ENCODE results near the gene XYLT1. TPM values are rescaled to one million over a fixed set of nuclear protein-coding genes. Genes with fewer than 3 reads are reported as not detected.

The XYLT1 gene
- total and polyA plus RNA-seq, 2 of the 8 experiments (the other 6 are each of a cell fraction or from before 2014, with no cell fraction given) = 6.6 to 25.4 TPM

GRCh38 chr16:17335826-17336529 is 134.8 kb downstream of the XYLT1 start:
- no peaks in the 10 kb centered on the region for H3K27me3 ChIP-seq (replicated peaks in 1 of 4; ENCODE audit: control insufficient read depth in 3 of 4, extremely low read depth in 1 of 4, insufficient read depth in 3 of 4, low read length in 3 of 4)
- no peak overlapping the region for H3K4ac ChIP-seq (replicated peaks; ENCODE audit: insufficient read length, low read depth, low read length)
- H2AFZ ChIP-seq (ENCODE audit: low read length) = no peak overlapping the region
- 0 out of 2 replicates have a peak overlapping the region, but pooled peaks have one; percentile 23 for H2BK5ac ChIP-seq (ENCODE audit: low read depth, low read length)
- no peak overlapping the region for H2BK120ac ChIP-seq (replicated peaks; ENCODE audit: low read depth, low read length)
- no peak overlapping the region for H3K14ac ChIP-seq (ENCODE audit: insufficient read length)
- no peak overlapping the region for H3K4me2 ChIP-seq (ENCODE audit: insufficient read depth in 1 of 2, low read depth in 2 of 2, low read length in 2 of 2)
- H3K79me2 ChIP-seq (ENCODE audit: control insufficient read depth in 1 of 2, insufficient read depth in 2 of 2, low read length in 2 of 2) = peaks cover 0 to 2% of the 10 kb centered on the region in 2 experiments; a peak in 1 of 4 replicates
- no peak overlapping the region for H4K5ac ChIP-seq (ENCODE audit: insufficient read length, low read depth, low read length)
- no peak overlapping the region for H3K9ac ChIP-seq (replicated peaks in 1 of 4; ENCODE audit: extremely low read depth in 1 of 4, low read depth in 3 of 4, low read length in 3 of 4)
- H4K91ac ChIP-seq (replicated peaks; ENCODE audit: insufficient read length, low read length) = no peak overlapping the region
- H3K56ac ChIP-seq (replicated peaks; ENCODE audit: insufficient read length, low read depth, low read length) = no peak overlapping the region
- H3K9me3 ChIP-seq (ENCODE audit: insufficient read depth in 2 of 2, low read depth in 1 of 2, low read length in 1 of 2) = no peaks in the 10 kb centered on the region
- no peak overlapping the region for H3K23ac ChIP-seq (ENCODE audit: insufficient read length)
- no peaks in the 10 kb centered on the region for H3K36me3 ChIP-seq (ENCODE audit: control insufficient read depth in 2 of 4, insufficient read depth in 4 of 4, low read length in 3 of 4)
- no peak overlapping the region for H2BK12ac ChIP-seq (ENCODE audit: low read depth, low read length)
- H3K79me1 ChIP-seq (ENCODE audit: low read depth, low read length) = peaks cover 8% of the 10 kb centered on the region
- H2AK5ac ChIP-seq (ENCODE audit: low read depth, low read length) = no peak overlapping the region
- no peak overlapping the region for H3K4me3 ChIP-seq (ENCODE audit: extremely low read depth in 1 of 4, insufficient read depth in 2 of 4, low read depth in 3 of 4, low read length in 4 of 4)
- DNase-seq (ENCODE audit: low read depth in 1 of 2, low spot score in 2 of 2) = no peak
- ChIA-PET CTCF (ENCODE audit: partially characterized antibody) (interaction anchor here (0.8 to 1.5 kb wide), 4 partner anchors 10 to 65 kb away, joined by 3 read pairs; no protein-coding TSS in a partner anchor), POLR2A (ENCODE audit: partially characterized antibody) (no interaction called here)
- peaks cover 3% of the 10 kb centered on the region; the same call in 1 of the 2 replicates for H3K23me2 ChIP-seq (ENCODE audit: low read depth, low read length)
- no peak overlapping the region for H3K27ac ChIP-seq (ENCODE audit: low read depth, low read length)
- peaks cover 0 to 2% of the 10 kb centered on the region in 2 experiments for H4K20me1 ChIP-seq (replicated peaks in 1 of 2; ENCODE audit: control insufficient read depth in 1 of 2, insufficient read depth in 2 of 2, low read length in 2 of 2)
- no peak overlapping the region for H2BK20ac ChIP-seq (ENCODE audit: low read length)
- no peak overlapping the region; the same call in 1 of the 2 replicates for H2BK15ac ChIP-seq (ENCODE audit: low read length)
- no peak overlapping the region for H4K8ac ChIP-seq (ENCODE audit: extremely low read depth, insufficient read depth, low read length)
- 0 out of 2 replicates have a peak overlapping the region, but pooled peaks have one; percentile 1 for H3K18ac ChIP-seq (ENCODE audit: extremely low read depth, low read length)
- WGBS, 2 experiments (ENCODE audit: extremely low coverage in 1 of 2, insufficient coverage in 1 of 2, insufficient read length in 1 of 2, insufficient replicate concordance in 2 of 2, low coverage in 1 of 2, low lambda C conversion rate in 2 of 2, missing lambda C conversion rate in 1 of 2) = 91% methylated on average over 11 of the region's 11 CpGs; no CpG with 5 or more reads in 1 of the 2 experiments
- no peak for FAIRE-seq
- peaks cover 0 to 3% (median under 1%) of the 10 kb centered on the region in 4 experiments; a peak in 1 of 7 replicates for H3K4me1 ChIP-seq (replicated peaks in 1 of 4; ENCODE audit: control insufficient read depth in 3 of 4, insufficient read depth in 4 of 4, low read length in 3 of 4)
- TF ChIP-seq GABPA (IDR thresholded peaks at IDR 0.05; ENCODE audit: borderline replicate concordance, insufficient read depth, low read length) (no peak), CTCF (IDR thresholded peaks at IDR 0.05; ENCODE audit: control extremely low read depth in 1 of 3, insufficient read depth in 1 of 3, low read depth in 1 of 3, low read length in 3 of 3) (no peak), ZNF274 (IDR thresholded peaks at IDR 0.05; ENCODE audit: borderline replicate concordance, extremely low read depth, low read length) (no peak), RXRA (IDR thresholded peaks at IDR 0.05; ENCODE audit: insufficient read depth, low read depth, low read length) (no peak), TAF1 (IDR thresholded peaks at IDR 0.05; ENCODE audit: low read depth, low read length) (no peak), MAX (IDR thresholded peaks at IDR 0.05) (no peak), SIN3A (conservative IDR thresholded peaks at IDR 0.05 in 1 of 2, IDR thresholded peaks at IDR 0.05 in 1 of 2; ENCODE audit: low read depth in 1 of 2, low read length in 2 of 2) (no peak), RFX5 (IDR thresholded peaks at IDR 0.05; ENCODE audit: borderline replicate concordance, low read depth, low read length) (no peak), RBBP5 (IDR thresholded peaks at IDR 0.05; ENCODE audit: borderline replicate concordance, low read depth, low read length) (no peak)

Measured in H1 (cell line).